HG02759 (cell line): ENCODE results near the gene ATP10B.
"Not testable (repeated sequence)": the region's sequence is repeated elsewhere in the genome, so short reads cannot be mapped to it uniquely, and the experiment has no call there.

Source experiments
- ATAC-seq: cut with Tn5 transposase; IDR thresholded peaks from one replicate; pipeline ENCODE4 v1.9.1; 2021; ENCODE audit warnings: mild to moderate bottlenecking, moderate library complexity; ENCODE audit not compliant: unreplicated experiment

Gene ATP10B

GRCh38 chr5:160824301-160825001, 27.6 kb downstream of the ATP10B start:
- no peak for ATAC-seq

GRCh38 chr5:160812996-160813395, 39.0 kb downstream of the ATP10B start:
- not testable (repeated sequence) for ATAC-seq

GRCh38 chr5:160805376-160805775, 46.6 kb downstream of the ATP10B start:
- ATAC-seq: no peak

- ATAC-seq: no peak
Measured at GRCh38 chr5:160802592-160802991, 49.4 kb downstream of the ATP10B start.

DNA sequence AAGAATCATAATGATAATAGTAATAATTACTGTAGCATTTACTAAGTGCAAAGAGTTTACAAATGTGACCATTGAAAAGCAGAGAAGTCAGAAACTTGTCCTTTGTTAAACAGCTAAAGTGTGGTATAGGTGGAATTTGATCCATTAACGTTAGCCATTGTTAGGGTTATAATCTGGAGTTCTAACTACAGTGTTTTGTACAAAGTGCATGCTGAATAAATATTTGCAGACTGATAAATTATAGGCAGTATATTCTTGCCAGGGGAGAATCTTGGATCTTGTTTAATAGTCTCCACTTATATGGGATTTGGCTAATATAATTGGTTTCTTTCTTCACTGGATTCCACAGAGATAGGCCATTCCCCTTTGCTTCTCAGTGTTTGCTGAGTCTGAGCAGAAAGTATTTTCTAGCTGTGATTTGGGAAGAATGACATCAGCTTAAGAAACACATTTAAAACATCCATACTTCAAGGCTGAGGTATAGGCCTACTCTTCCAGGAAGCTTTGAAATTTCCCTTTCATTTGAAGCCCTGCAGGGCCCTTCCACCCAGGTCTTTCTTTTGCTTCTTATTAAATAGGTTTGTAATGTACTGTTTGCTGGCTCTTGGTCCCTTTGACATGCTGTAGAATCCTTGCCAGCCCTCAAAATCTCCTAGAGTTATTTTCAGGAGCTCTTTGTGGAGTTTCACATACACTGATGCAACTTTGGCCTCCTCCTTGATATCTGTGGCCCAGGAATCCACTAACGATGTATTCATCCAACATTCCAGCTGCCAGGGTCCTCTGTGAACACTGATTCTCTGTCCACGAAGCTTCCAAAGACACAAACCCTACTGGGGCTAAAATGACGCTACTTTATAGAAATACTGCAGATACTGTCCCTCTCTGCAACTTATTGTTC, 51.4 kb downstream of the ATP10B start:
- no peak for ATAC-seq

GRCh38 chr5:160799184-160799583, 52.8 kb downstream of the ATP10B start:
- ATAC-seq: peak; percentile 66

GRCh38 chr5:160797020-160797419, 55.0 kb downstream of the ATP10B start:
- no peak for ATAC-seq

DNA sequence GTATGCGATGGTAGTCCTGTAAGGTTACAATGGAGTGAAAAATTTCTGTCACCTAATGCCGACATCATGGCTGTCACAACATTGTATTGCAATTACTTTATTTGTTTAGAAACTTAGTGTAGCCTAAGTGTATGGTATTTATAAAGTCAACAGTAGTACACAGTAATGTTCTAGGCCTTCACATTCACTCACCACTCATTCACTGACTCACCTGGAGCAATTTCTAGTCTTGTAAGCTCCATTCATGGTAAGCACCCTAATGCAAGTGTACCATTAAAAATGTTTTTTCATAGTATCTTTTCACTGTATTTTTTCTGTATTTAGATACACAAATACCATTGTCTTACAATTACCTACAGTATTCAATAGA, 58.5 kb downstream of the ATP10B start:
- no peak for ATAC-seq

DNA sequence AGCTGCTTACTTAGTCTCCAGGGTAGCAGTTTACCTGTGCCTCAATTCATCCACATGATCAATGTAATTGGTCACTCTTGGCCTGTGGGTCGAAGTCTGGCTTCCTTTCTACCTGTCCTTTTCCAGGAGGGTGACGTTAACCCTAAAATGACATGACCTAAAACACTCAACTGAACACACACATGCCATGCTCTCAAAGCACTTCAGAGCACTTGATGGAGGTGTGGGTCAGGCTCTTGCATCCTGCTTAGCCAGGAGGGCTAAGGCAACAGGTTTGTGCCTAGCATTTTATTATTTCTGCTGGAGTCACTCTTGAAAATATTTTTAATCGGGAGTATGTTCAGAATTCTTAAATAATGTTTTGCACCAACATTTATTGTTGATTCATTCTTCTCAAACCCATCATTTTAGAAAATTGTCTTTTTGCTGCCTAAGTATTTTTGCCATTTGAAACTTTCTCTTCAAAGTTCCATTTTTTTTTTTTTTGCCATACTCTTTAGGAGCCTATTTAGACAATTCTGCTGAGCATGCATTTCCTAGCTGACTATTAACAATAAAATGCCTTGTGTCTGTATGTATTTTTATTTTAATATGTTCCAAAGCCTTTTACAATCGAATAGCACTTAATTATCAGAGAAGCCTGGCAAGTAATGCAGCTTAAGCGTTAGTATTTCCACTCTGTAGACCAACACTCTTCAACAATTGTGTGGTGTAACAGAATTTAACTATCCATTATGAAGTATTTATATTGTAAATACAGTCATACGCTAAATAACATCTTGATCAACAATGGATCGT, 59.1 kb downstream of the ATP10B start:
- no peak for ATAC-seq

DNA sequence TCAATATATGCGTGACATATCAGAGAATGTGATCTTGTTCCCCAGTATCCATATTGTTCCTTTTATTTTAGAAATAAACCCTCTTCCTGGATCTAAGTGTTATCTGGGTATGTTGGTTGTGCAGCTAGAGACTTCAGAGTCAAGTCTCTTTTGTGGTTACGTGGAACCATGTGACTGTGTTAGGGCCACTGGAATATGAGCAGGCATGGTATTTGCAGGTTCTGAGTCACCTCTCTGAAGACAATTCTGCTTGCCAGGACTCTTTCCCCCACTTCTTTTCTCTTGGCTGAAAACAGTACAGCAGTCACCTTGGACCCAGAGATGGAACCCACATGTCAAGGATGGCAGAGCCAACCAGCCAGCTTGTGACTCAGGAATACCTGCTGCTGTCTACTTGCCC, 59.7 kb downstream of the ATP10B start:
- no peak for ATAC-seq

DNA sequence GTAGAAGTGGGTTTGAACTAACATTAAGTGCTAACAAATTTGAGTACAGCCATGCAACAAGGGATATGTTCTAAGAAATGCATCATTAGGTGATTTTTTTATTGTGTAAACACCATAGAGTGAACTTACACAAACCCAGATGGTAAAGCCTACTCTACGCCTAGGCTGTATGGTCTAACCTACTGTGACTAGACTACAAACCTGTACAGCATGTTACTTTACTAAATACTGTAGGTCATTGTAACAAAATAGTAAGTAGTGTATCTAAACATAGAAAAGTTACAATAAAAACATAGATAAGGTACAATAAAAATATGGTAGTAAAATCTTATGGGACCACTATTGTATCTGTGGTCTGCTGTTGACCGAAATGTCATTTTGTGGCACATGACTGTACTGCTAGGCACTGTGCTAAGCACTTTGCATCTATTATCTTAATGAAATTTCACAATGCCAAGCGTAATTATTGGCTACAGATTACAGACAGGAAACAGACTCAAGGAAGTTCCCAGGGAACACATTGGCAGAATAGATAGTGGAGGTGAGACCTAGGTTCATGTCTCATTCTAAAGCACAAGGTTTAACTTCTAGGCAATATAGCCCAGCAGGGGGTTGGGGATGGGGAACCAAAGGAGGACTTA, 62.7 kb downstream of the ATP10B start:
- ATAC-seq: no peak

DNA sequence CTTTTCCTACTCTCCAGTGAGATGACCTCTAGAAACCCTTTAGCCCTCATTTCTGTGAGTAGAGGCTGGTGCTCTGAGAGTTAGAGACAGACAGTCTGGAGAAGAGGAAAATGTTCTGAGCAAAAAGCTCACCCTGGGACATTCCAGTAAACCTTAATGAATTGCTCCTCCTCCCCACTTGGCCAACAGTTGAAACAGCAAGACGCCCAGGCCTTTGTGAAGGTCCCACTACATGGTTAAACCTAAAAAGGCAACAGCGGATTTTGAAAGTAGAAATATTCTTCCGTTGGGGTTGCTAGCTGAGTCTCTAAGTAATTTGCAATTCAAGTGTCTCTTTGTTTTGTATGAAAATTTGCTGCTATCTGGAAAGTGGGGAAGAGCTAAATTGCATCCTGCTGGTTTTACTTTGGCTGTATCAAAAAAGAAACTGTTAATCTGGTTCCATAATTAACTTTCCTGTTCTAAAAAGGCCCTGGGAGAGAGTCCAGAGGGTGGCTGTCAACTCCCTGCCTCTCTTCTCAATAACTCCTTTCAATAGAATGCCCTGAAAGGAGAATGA, 63.8 kb downstream of the ATP10B start:
- no peak for ATAC-seq

- peak; percentile 44 for ATAC-seq
Measured at GRCh38 chr5:160787240-160787639, 64.8 kb downstream of the ATP10B start.

DNA sequence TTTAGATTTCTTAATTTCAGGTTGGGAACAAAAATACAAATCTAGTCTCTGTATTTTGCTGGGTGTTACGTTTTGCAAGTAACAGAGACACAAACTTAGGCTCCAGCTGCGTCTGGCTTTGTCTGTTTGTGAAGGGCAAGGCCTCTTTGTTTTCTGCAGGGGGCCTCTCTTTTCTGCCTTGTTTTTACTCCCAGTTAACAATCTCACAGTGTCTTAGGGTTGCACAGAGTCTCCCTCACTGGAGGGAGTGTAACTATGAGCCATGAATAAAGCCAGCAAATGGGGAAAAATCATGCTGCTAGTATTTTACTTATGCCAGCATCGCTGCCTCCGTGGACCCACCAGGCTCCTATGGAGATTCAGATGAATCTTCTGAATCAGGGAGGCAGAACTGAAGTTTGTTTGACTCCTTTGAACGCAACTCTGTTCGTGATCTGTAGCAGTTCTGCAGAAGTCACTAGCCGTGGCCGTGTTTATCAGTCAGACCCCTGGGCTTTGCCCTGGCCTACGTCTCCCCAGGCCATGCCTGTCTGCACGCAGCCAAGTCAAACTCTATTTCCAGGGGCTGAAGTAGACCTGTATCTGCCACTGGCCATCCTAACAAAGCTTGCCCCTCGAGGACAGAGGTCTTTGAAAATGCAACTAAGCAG, 77.2 kb downstream of the ATP10B start:
- ATAC-seq: no peak

DNA sequence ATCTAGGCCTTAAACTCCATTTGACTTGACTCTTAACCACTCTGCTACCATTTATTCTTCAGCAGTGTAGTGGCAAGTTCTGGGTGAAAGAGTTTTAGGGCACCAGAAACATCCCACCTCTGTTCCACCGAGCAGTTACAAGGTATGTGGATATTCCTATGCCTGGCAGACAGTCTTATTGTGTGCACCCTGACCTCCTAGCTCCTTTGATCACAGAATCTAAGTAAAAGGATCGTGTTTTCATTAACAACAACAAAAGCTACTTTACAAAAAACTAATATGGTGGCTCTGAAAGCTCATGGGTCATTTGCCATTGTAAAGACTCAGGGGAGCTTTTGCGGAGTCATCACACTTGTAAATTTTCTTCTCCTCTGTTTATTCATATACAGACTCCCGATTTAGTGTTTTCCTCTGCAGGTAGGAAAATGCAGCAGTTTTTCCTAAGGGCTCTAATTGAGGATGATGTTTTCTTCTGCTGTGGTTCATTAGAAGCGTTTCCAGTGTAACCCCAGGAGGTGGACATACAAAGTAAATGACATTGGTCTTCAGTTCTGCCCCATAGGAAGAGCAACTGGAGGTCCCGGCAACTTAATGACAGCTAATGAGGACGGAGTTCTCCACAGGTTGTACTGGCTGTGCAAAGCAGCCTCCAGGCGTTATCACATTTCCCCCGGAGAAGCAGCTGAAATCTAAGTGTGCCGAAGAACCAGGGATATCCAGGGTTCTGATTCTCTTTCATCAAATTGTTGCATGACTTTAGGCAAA, 78.2 kb downstream of the ATP10B start:
- ATAC-seq: no peak

GRCh38 chr5:160772854-160773253, 79.2 kb downstream of the ATP10B start:
- no peak for ATAC-seq

DNA sequence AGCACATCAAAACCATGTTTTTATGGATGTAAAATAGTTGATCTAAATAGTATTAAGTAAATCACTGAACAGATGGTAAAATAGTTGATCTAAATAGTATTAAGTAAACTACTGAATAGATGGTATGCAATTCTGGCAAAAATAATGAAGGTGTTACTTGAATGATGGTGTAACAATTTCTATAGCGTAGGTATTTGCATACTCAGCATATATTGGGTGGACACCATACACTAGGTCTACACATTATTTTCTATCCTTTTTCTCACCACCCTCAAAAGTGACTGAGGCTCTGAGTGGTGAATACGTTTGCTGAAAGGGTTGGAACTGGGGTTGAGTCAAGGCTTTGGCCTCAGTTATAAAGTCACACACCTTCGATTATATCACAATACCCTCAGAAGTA, 81.3 kb downstream of the ATP10B start:
- no peak for ATAC-seq

- no peak for ATAC-seq
Measured at GRCh38 chr5:160769301-160769700, 82.7 kb downstream of the ATP10B start.

DNA sequence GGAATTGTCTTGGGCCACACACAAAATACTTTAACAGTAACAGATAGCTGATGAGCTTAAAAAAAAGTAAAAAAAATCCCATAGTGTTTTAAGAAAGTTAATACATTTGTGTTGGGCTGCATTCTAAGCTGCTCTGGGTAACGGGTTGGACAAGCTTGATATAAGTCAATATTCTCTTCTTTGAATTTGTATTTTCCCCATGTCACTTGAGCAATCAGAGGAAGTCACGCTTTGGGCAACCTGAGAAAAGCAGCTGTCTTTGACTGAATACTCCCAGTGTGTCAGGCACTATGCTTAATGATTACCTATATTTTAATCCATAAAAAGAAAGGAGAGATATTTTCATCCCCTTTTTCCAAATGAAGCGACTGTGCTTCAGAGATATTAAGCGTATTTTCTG, 84.9 kb downstream of the ATP10B start:
- ATAC-seq: no peak
